Common myeloid progenitor, CD34-positive (primary cell): ENCODE results near the gene WDR20.

Experiments
- CTCF ChIA-PET: fragments of 350-600 bp; sonication (Branson Sonifier 250); formaldehyde crosslinking; loops from one replicate; lab custom pipeline; 2021; ENCODE audit warnings: antibody characterized with exemption; lab: Charles Lee
- POLR2A ChIA-PET: fragments of 350-600 bp; sonication (Branson Sonifier 250); formaldehyde crosslinking; loops from one replicate; lab custom pipeline; 2021; ENCODE audit warnings: antibody characterized with exemption; lab: Charles Lee
- DNase-seq, 3 donors: peaks; one replicate each; pipeline versions ENCODE4 v3.0.0 to v3.0.0-alpha.2; 2013
- H3K27ac ChIP-seq, 2 experiments: 1 replicate in 1 of 2; 2 replicates in 1 of 2; pipeline ENCODE4 v1.7.0; 2013; ENCODE audit warnings: inconsistent platforms in 2 of 2, low read length in 2 of 2, mild to moderate bottlenecking in 2 of 2, low read depth in 1 of 2, moderate library complexity in 1 of 2; ENCODE audit not compliant: severe bottlenecking in 2 of 2, insufficient read depth in 1 of 2, poor library complexity in 1 of 2
- H3K27me3 ChIP-seq, 5 experiments: replicated peaks in 2 of 5; 1 replicate in 3 of 5; 2 replicates in 2 of 5; pipeline versions ENCODE4 v1.6.1 to v1.7.0; 2013; ENCODE audit warnings: low read length in 4 of 5, mild to moderate bottlenecking in 2 of 5, moderate library complexity in 2 of 5, inconsistent platforms in 1 of 5; ENCODE audit not compliant: insufficient read depth in 5 of 5, control insufficient read depth in 4 of 5
- H3K36me3 ChIP-seq, 4 experiments: 1 replicate in 2 of 4; 2 replicates in 2 of 4; pipeline versions ENCODE4 v1.6.1 to v1.7.0; 2013; ENCODE audit warnings: low read length in 3 of 4, control low read depth in 1 of 4, mild to moderate bottlenecking in 1 of 4; ENCODE audit not compliant: control insufficient read depth in 4 of 4, insufficient read depth in 4 of 4
- H3K4me1 ChIP-seq, 4 experiments: 1 replicate in 3 of 4; 2 replicates in 1 of 4; pipeline versions ENCODE4 v1.6.1 to v1.7.1; 2013; ENCODE audit warnings: low read length in 3 of 4, mild to moderate bottlenecking in 3 of 4, control low read depth in 1 of 4, inconsistent platforms in 1 of 4, moderate library complexity in 1 of 4; ENCODE audit not compliant: control insufficient read depth in 4 of 4, insufficient read depth in 4 of 4; ENCODE audit errors: control extremely low read depth in 1 of 4
- H3K4me3 ChIP-seq, 7 experiments: 1 replicate in 4 of 7; 2 replicates in 3 of 7; pipeline versions ENCODE4 v1.5.1 to v1.7.0; 2013; ENCODE audit warnings: mild to moderate bottlenecking in 7 of 7, low read length in 6 of 7, moderate library complexity in 6 of 7, inconsistent platforms in 2 of 7, low read depth in 2 of 7, control low read depth in 1 of 7; ENCODE audit not compliant: insufficient read depth in 4 of 7, control insufficient read depth in 1 of 7; ENCODE audit errors: extremely low read depth in 1 of 7
- H3K9me3 ChIP-seq, 5 experiments: 1 replicate in 4 of 5; 2 replicates in 1 of 5; pipeline versions ENCODE4 v1.6.1 to v1.7.1; 2013; ENCODE audit warnings: low read length in 4 of 5, mild to moderate bottlenecking in 2 of 5, inconsistent platforms in 1 of 5, low read depth in 1 of 5, moderate library complexity in 1 of 5; ENCODE audit not compliant: control insufficient read depth in 4 of 5, insufficient read depth in 2 of 5; ENCODE audit errors: control extremely low read depth in 1 of 5
- WGBS: methylation state at CpG from one replicate; pipeline ENCODE4 v1.1.5; 2013; ENCODE audit not compliant: insufficient coverage; 5-methylcytosine and 5-hydroxymethylcytosine counted together

WDR20 gene

GRCh38 chr14:102200690-102201352 is 61.1 kb downstream of the WDR20 start:
- CTCF ChIA-PET, result no interaction called here
- H3K4me3 ChIP-seq, result no peak overlapping the region
- H3K9me3 ChIP-seq, result no peaks in the 10 kb centered on the region
- peaks cover 10 to 57% (median 38%) of the 10 kb centered on the region in 4 experiments for H3K36me3 ChIP-seq
- DNase-seq, result no peak
- POLR2A ChIA-PET, result no interaction called here
- H3K27ac ChIP-seq, result no peak overlapping the region
- WGBS, result 93% methylated on average over 4 of the region's 9 CpGs
- H3K4me1 ChIP-seq, result peaks cover 0 to 7% (median 0%) of the 10 kb centered on the region in 4 experiments
- H3K27me3 ChIP-seq, result no peaks in the 10 kb centered on the region

DNA sequence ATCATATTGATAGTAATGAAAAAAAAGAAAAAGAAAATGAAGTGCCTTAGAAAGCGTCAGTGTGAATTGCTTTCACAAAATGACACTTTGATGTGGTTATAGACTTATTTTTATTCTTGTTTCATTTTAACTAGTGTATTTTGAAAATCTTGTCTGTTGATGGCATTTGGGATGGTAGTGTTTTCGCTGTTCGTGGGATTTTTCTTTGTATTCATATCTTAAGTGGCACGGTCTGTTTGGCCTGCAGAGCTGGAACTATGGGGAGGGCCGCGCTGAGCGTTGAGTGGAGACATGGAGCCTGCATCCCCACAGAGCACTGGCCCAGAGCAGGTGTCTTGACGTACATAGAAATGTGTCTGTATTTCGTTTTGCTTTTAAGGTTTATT is 61.6 kb downstream of the WDR20 start:
- Histone ChIP-seq H3K4me3 (no peak overlapping the region), H3K4me1 (peaks cover 0 to 7% (median 0%) of the 10 kb centered on the region in 4 experiments), H3K27ac (no peak overlapping the region), H3K9me3 (no peaks in the 10 kb centered on the region), H3K36me3 (peaks cover 10 to 58% (median 36%) of the 10 kb centered on the region in 4 experiments), H3K27me3 (no peaks in the 10 kb centered on the region)
- CTCF ChIA-PET, result interaction anchor here (0.6 kb wide), 1 partner anchor 779 kb away, joined by 3 read pairs; no protein-coding TSS in a partner anchor
- POLR2A ChIA-PET, result no interaction called here
- no peak for DNase-seq
- 100% methylated on average over 6 of the region's 9 CpGs for WGBS

- no peak for DNase-seq
- ChIA-PET POLR2A (no interaction called here), CTCF (interaction anchor here (0.6 kb wide), 1 partner anchor 779 kb away, joined by 3 read pairs; no protein-coding TSS in a partner anchor)
- H3K36me3 ChIP-seq, result peaks cover 10 to 62% (median 39%) of the 10 kb centered on the region in 4 experiments
- H3K4me3 ChIP-seq, result no peak overlapping the region
- H3K27ac ChIP-seq, result no peak overlapping the region
- H3K9me3 ChIP-seq, result no peaks in the 10 kb centered on the region
- peaks cover 0 to 7% (median 0%) of the 10 kb centered on the region in 4 experiments for H3K4me1 ChIP-seq
- H3K27me3 ChIP-seq, result no peaks in the 10 kb centered on the region
- WGBS, result 93% methylated on average over 4 of the region's 4 CpGs
Measured at GRCh38 chr14:102201776-102202175, 62.1 kb downstream of the WDR20 start.

DNA sequence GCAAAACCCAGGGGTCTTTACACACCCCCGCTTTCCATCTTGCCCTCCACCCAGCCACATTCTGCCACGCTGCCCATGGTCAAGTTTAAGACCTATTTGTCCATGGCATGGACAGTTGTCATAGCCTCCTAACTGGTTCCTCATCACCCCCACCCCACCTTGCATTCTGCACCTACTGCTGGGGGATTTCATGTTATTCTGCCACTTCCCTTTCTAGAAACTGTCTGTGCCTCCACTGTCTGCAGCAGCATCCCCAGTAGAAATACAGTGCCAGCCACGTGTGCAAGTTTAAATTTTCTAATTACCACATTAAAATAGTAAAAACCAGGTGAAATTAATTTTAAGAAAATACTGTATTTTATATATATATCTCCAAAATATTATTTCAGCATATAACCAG is 63.2 kb downstream of the WDR20 start:
- Histone ChIP-seq H3K36me3 (peaks cover 9 to 64% (median 35%) of the 10 kb centered on the region in 4 experiments), H3K27ac (no peak overlapping the region), H3K4me3 (no peak overlapping the region), H3K9me3 (no peaks in the 10 kb centered on the region), H3K4me1 (peaks cover 0 to 7% (median 0%) of the 10 kb centered on the region in 4 experiments), H3K27me3 (no peaks in the 10 kb centered on the region)
- CTCF ChIA-PET, result no interaction called here
- WGBS, result 100% methylated on average over 2 of the region's 3 CpGs
- POLR2A ChIA-PET, result no interaction called here
- DNase-seq, result no peak

DNA sequence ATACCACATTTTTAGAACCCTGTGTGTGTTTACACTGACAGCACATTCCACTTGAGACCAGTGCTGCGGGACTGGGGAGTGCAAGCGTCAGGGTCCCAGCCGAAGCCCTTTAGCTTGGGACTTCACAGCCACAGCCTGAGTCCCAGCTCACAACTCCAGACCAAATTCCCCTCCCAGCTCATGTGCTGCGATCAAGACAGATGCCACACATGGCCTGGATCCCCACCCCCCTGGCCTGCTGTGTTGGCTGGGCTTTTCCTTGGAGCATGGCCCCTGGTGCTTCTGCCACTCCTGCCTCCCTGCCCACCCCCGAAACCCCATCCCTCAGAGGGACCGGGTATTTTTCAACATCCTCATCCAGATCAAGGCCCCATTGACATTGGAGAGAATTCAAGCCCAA is 63.7 kb downstream of the WDR20 start:
- WGBS, result 93% methylated on average over 3 of the region's 6 CpGs
- no peak overlapping the region for H3K4me3 ChIP-seq
- peaks cover 0 to 7% (median 0%) of the 10 kb centered on the region in 4 experiments for H3K4me1 ChIP-seq
- no peak for DNase-seq
- no peaks in the 10 kb centered on the region for H3K9me3 ChIP-seq
- no peaks in the 10 kb centered on the region for H3K27me3 ChIP-seq
- ChIA-PET CTCF (no interaction called here), POLR2A (no interaction called here)
- no peak overlapping the region for H3K27ac ChIP-seq
- H3K36me3 ChIP-seq, result peaks cover 9 to 66% (median 37%) of the 10 kb centered on the region in 4 experiments

GRCh38 chr14:102205560-102205959 is 65.9 kb downstream of the WDR20 start:
- POLR2A ChIA-PET, result no interaction called here
- no peak overlapping the region for H3K4me3 ChIP-seq
- DNase-seq, result no peak
- peaks cover 9 to 71% (median 43%) of the 10 kb centered on the region in 4 experiments for H3K36me3 ChIP-seq
- no peaks in the 10 kb centered on the region for H3K9me3 ChIP-seq
- H3K27ac ChIP-seq, result no peak overlapping the region
- CTCF ChIA-PET, result interaction anchor here (1.2 kb wide), 1 partner anchor 9 kb away, joined by 3 read pairs; no protein-coding TSS in a partner anchor
- peaks cover 0 to 7% (median 0%) of the 10 kb centered on the region in 4 experiments for H3K4me1 ChIP-seq
- no peaks in the 10 kb centered on the region for H3K27me3 ChIP-seq
- 86% methylated on average over 2 of the region's 5 CpGs for WGBS

- POLR2A ChIA-PET, result no interaction called here
- Histone ChIP-seq H3K4me1 (peaks cover 0 to 1% (median 0%) of the 10 kb centered on the region in 4 experiments), H3K27ac (no peak overlapping the region), H3K36me3 (peaks cover 9 to 77% (median 48%) of the 10 kb centered on the region in 4 experiments), H3K4me3 (no peak overlapping the region), H3K27me3 (no peaks in the 10 kb centered on the region), H3K9me3 (no peaks in the 10 kb centered on the region)
- DNase-seq, result no peak
- WGBS, result 97% methylated on average over 8 of the region's 8 CpGs
- CTCF ChIA-PET, result no interaction called here
Measured at GRCh38 chr14:102206918-102207317, 67.2 kb downstream of the WDR20 start.
